Forelimb muscle (tissue), 1 donor: ENCODE data around the gene SH2D3C. TPM values are rescaled to one million over a fixed set of nuclear protein-coding genes. Genes with fewer than 3 reads are reported as not detected.

Experiments used
- DNase-seq: peaks from one replicate; pipeline ENCODE4 v3.0.0-alpha.2; 2013; ENCODE audit warnings: low read depth
- polyA plus RNA-seq: library from polyadenylated mRNA; unstranded; fragments of 120-200 nt; gene quantifications from one replicate; pipeline ENCODE4 v1.2.1, GENCODE V29; 2013; ENCODE audit not compliant: insufficient read length

The SH2D3C gene
- polyA plus RNA-seq, 1 donor, result 16.5 TPM

GRCh38 chr9:127744398-127745110 lies 33.9 kb downstream of the SH2D3C start:
- DNase-seq, result no peak

DNA sequence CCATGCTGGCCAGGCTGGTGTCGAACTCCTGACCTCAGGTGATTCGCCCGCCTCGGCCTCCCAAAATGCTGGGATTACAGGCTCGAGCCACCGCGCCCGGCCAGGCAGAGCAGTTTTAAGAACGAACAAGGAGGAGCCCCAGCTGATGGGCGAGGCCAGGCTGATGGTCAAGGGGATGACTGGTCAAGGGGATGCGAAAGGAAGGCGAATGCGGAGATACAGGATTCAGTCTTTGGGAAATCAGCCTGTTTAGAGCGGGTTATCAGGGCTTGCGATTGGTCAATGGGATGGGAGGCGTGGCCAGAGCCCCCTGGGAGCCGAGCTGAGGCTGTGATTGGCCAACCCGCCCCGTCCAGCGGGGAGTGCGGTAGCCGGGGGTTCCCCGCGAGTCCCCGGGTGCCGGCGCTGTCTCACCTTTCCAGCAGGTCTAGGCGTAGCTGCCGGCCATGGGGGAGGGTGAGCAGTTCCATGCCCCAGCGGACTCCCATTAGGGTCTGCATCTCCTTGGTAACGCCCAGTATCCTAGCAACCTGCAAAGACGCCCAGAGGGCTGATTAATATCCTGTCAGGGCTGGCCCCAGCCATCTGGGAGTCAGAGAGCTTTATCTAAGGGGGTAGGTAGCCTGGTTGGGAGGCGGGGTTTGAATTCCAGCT lies 35.9 kb downstream of the SH2D3C start:
- DNase-seq, result no peak

DNA sequence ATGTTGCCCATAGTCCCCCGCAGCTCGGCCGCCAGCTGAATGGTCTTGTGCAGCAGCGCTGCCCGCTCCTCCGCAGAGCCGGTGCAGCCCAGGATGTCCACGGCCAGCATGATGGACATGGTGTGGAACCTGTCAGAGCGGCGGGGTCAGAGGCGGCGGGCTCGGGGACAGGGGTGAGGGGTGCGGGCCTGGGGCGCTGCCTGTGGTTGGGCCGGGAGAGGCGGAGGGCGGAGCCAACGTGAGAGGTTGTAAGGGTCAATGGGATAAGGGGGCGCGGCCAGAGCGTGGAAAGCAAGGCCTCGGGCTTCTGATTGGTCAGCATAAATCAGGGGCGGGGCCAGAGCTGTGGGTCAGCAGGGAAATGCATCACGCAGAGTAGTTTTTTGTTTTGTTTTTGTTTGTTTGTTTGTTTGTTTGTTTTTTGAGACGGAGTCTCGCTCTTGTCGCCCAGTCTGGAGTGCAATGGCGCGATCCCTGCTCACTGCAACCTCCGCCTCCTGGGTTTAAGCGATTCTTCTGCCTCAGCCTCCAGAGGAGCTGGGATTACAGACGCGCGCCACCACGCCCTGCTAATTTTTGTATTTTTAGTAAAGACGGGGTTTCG lies 36.5 kb downstream of the SH2D3C start:
- no peak for DNase-seq

DNA sequence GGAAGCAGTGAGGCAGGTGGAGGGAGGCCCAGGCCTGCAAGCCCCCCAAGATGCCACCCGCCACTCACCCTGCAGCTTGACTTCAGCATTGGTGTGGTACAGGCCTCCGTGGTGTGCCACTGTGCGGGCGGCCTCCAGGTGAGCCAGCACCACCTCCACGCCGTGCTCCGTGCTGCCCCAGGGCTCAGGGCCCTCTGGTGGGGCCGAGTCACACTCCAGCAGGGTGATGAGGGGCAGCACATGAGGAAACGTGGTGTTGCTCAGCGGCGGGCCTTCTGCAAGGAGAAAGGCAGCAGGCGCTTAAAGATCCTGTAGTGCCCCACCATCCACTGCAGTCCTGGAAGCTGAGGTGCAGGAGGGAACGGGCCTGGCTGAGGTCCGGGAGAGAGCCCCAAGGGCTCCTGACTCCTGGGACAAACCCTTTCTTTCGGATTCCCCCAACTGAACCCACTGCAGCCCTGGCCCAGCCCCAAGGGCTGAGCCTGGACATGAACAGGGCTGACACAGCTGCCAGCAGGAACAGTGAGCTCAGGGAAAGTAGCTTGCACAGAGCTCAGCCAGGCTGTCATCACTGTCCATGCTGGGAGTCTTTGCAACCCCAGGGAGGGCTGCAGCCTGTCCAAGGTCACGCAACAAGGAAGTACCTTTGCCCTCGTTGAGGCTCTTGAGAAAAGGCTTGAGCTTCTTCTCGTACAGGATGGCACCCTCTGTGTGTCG lies 38.7 kb downstream of the SH2D3C start:
- DNase-seq, result no peak

GRCh38 chr9:127738666-127739065 lies 39.8 kb downstream of the SH2D3C start:
- DNase-seq, result no peak

- DNase-seq, result no peak
Observed at GRCh38 chr9:127735530-127736185, 42.8 kb downstream of the SH2D3C start.

GRCh38 chr9:127734747-127735529 lies 43.5 kb downstream of the SH2D3C start, which contains the start of gene TOR2A:
TOR2A (minus strand) TSS chr9:127735294; CDS start chr9:127735270, 24 bp downstream.
- peak; percentile 86 for DNase-seq

- DNase-seq, result no peak
Observed at GRCh38 chr9:127734247-127734746, 44.2 kb downstream of the SH2D3C start.

GRCh38 chr9:127733614-127734013 lies 44.9 kb downstream of the SH2D3C start:
- no peak for DNase-seq

- no peak for DNase-seq
Observed at GRCh38 chr9:127732444-127732843, 46.0 kb downstream of the SH2D3C start.

DNA sequence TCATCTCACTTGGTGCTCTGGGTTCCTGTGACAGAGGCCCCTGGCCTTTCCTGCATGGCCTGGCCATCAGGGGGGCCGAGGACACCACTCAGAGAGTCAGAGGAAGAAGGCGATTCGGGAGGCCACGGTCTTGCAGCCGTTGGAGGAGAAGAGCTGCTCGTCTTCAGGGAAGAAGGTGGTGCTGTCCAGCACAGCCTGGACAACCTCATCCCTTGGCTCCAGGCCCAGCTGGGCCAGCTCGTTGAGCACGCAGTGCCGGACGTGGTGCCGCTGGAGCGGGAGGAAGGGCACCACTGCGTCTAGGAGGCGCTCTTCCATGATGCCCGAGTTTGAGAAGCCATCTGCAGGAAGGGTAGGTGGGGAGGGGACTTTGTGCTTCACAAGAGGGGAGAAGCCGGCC lies 46.5 kb downstream of the SH2D3C start:
- no peak for DNase-seq

DNA sequence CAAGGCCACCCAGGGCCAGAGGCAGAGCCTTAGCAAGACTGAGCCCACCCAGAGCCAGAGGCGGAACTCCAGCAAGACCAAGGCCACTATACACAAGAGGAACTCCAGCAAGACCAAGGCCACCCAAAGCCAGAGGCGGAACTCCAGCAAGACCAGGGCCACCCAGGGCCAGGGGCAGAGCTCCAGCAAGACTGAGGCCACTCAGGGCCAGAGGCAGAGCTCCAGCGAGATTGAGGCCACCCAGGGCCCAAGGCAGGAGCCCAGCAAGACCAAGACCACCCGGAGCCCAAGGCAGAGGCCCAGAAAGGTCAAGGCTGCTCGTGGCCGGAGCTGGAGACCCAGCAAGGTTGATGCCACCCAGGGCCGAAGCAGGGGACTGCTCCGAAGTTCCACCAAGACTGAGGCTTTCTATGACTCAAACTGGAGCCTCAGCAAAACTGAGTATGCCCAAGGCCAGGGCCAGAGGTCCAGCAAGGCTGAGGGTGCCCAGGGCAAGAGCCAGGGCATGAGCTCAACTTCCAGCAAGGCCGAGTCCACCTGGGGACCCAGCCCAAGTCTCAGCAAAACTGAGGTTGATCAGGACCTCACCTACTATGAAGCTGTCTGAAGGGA lies 47.6 kb downstream of the SH2D3C start:
- no peak for DNase-seq

- no peak for DNase-seq
Observed at GRCh38 chr9:127730262-127730661, 48.2 kb downstream of the SH2D3C start.

DNA sequence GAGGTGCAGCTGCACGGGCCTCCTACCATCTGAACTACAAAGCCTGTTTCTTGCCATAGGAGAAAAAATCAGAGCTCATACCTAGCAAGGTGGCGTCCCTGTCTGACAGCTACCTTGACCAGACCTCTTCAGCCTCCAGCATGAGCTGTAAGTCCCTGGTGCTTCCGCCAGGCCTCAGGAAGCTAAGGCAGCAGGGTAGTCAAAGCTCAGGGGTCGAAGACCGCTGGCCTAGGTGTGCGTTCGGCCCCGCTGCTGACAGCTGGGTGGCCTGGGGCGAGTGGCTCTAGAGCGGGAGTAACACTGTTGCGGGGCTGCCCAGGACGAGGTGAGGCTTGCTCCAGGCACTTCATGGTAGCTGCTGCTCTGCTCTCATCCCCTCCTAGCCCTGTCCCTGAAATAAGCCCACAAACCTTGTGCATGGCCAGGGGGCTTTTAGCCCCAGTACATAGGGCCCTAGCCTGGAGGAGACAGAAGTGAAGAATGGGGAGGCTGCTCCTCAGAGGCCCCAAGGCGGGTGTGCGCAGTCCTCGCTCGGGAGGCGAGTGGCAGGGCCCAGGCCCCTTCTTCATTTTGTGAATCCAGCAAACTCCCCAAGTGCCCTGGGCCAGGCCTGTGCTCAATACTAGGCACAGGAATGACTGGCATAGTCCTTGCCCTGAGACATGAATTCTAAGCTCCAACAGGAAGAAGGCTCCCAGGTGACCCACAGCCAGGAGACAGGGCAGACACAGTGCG lies 48.8 kb downstream of the SH2D3C start:
- no peak for DNase-seq

- no peak for DNase-seq
Observed at GRCh38 chr9:127728808-127729207, 49.7 kb downstream of the SH2D3C start.

DNA sequence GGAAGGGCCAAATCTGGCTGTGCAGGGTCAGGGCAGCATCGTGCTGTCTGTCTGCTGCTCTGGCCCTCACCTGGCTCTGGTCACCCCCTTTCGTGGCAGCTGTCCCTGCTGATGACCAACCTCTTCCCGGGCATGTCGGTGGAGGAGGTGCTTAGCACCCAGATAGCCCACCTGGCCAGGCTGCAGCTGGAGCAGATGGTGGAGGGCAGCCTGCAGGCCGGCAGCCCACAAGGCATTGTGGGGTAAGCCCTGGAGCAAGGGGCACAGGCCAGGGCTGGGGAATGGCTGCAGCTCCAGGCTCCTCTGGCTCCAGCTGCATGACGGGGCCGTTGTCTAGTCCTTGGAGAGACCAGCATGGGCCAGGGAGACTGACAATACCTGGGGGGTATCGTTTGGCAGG lies 51.6 kb downstream of the SH2D3C start:
- no peak for DNase-seq

DNA sequence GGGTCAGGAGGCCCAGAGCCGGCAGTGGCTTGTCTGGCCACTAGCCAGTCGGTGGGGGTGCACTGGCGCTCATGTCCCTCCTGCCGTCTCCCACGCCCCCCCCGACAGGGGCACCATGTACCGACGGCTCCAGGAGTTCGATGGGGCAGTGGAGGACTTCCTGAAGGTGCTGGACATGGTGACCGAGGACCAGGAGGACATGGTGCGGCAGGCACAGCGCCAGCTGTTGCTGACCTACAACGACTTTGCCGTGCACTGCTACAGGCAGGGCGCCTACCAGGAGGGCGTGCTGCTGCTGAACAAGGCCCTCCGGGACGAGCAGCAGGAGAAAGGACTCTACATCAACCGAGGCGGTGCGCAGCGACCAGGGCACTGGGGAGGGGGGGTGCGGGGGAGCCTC lies 54.5 kb downstream of the SH2D3C start:
- DNase-seq, result no peak

GRCh38 chr9:127723444-127723843 lies 55.0 kb downstream of the SH2D3C start:
- no peak for DNase-seq

- DNase-seq, result no peak
Observed at GRCh38 chr9:127723013-127723412, 55.5 kb downstream of the SH2D3C start.
